DND-41 (cell line): ENCODE results near the gene MCM3.

Source experiments
- ATAC-seq: fragments of 200-7000 bp; cut with Tn5 transposase; 3 replicates; pipeline ENCODE4 v1.9.1; 2021; ENCODE audit warnings: low read depth; ENCODE audit not compliant: insufficient read depth
- DNase-seq: peaks from one replicate; pipeline ENCODE4 v3.0.0-alpha.2; 2020
- H2AFZ ChIP-seq: 2 replicates; pipeline ENCODE4 v1.6.0; 2012; ENCODE audit warnings: low read depth, low read length
- H3K27ac ChIP-seq: 2 replicates; pipeline ENCODE4 v1.5.1; 2012; ENCODE audit warnings: low read length, inconsistent platforms
- H3K27me3 ChIP-seq: fragments of 200-600 bp; sonication (generic); 2 replicates; pipeline ENCODE4 v1.6.0; 2012; ENCODE audit warnings: low read length, mild to moderate bottlenecking, inconsistent platforms; ENCODE audit not compliant: insufficient read depth, poor library complexity
- H3K36me3 ChIP-seq: 2 replicates; pipeline ENCODE4 v1.5.1; 2012; ENCODE audit warnings: low read length, inconsistent platforms; ENCODE audit not compliant: insufficient read depth
- H3K4me1 ChIP-seq: 2 replicates; pipeline ENCODE4 v1.5.1; 2012; ENCODE audit warnings: mild to moderate bottlenecking, low read length; ENCODE audit not compliant: insufficient read depth
- H3K4me2 ChIP-seq: 2 replicates; pipeline ENCODE4 v1.6.0; 2012; ENCODE audit warnings: mild to moderate bottlenecking, moderate library complexity, low read length, inconsistent platforms; ENCODE audit not compliant: insufficient read depth
- H3K4me3 ChIP-seq, 2 experiments: fragments of 200-600 bp in 1 of 2; shearing (Covaris generic) in 1 of 2; 2 replicates each; pipeline ENCODE4 v1.5.1; 2012 to 2016; ENCODE audit warnings: inconsistent platforms in 2 of 2, low read length in 2 of 2, mild to moderate bottlenecking in 2 of 2, low read depth in 1 of 2, moderate library complexity in 1 of 2
- H3K79me2 ChIP-seq: 2 replicates; pipeline ENCODE4 v1.6.0; 2012; ENCODE audit warnings: low read length, inconsistent platforms; ENCODE audit not compliant: insufficient read depth
- H3K9ac ChIP-seq: 2 replicates; pipeline ENCODE4 v1.6.0; 2012; ENCODE audit warnings: low read depth, mild to moderate bottlenecking, inconsistent platforms, low read length, moderate library complexity
- H3K9me3 ChIP-seq: 2 replicates; pipeline ENCODE4 v1.5.1; 2012; ENCODE audit warnings: low read length, moderate library complexity, mild to moderate bottlenecking, inconsistent platforms; ENCODE audit not compliant: insufficient read depth, severe bottlenecking
- H4K20me1 ChIP-seq: 2 replicates; pipeline ENCODE4 v1.6.0; 2012; ENCODE audit warnings: low read length; ENCODE audit not compliant: insufficient read depth
- EZH2 ChIP-seq: IDR thresholded peaks from 3 replicates; pipeline ENCODE4 v1.6.1; 2012; ENCODE audit warnings: borderline replicate concordance, low read depth, mild to moderate bottlenecking, moderate library complexity, low read length, inconsistent platforms; ENCODE audit not compliant: severe bottlenecking
- TF ChIP-seq, protein P1 (sequence below): IDR thresholded peaks from 2 replicates; pipeline ENCODE4 v1.5.1; 2012; ENCODE audit warnings: borderline replicate concordance, low read length, moderate library complexity, mild to moderate bottlenecking; ENCODE audit not compliant: poor library complexity, severe bottlenecking; ENCODE audit errors: extremely low read depth

The MCM3 gene

DNA sequence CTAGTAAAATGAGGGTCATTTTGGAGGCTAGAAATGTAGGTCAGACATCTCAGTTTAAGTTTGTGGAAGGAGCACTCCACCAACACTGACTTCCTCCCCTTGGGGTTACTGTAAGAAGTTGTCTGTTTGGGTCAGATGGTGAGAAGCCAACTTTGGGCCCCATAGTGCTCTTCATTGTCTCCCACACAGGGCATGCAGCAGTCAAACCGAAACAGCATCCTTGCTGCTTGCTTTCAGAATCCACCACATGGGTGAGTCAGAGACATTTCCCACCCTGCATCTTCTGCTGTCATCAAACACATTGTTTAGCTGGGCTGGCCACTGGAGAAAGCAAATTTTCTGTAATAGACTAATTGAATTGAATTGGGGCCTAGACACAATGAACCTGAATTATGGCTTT, 57.0 kb downstream of the MCM3 start:
- H3K36me3 ChIP-seq = no peaks in the 10 kb centered on the region
- H2AFZ ChIP-seq = 0 out of 2 replicates have a peak overlapping the region, but pooled peaks have one; percentile 10
- no peak overlapping the region for H3K4me2 ChIP-seq
- H3K4me3 ChIP-seq = no peak overlapping the region
- H4K20me1 ChIP-seq = no peaks in the 10 kb centered on the region
- DNase-seq (peak; percentile 13), ATAC-seq (peak; percentile 75)
- TF ChIP-seq EZH2 = no peak
- TF ChIP-seq, protein P1, sequence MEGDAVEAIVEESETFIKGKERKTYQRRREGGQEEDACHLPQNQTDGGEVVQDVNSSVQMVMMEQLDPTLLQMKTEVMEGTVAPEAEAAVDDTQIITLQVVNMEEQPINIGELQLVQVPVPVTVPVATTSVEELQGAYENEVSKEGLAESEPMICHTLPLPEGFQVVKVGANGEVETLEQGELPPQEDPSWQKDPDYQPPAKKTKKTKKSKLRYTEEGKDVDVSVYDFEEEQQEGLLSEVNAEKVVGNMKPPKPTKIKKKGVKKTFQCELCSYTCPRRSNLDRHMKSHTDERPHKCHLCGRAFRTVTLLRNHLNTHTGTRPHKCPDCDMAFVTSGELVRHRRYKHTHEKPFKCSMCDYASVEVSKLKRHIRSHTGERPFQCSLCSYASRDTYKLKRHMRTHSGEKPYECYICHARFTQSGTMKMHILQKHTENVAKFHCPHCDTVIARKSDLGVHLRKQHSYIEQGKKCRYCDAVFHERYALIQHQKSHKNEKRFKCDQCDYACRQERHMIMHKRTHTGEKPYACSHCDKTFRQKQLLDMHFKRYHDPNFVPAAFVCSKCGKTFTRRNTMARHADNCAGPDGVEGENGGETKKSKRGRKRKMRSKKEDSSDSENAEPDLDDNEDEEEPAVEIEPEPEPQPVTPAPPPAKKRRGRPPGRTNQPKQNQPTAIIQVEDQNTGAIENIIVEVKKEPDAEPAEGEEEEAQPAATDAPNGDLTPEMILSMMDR = no peak
- no peaks in the 10 kb centered on the region for H3K27me3 ChIP-seq
- no peak overlapping the region for H3K27ac ChIP-seq
- H3K4me1 ChIP-seq = peaks cover 15% of the 10 kb centered on the region
- no peak overlapping the region for H3K9ac ChIP-seq
- H3K79me2 ChIP-seq = no peaks in the 10 kb centered on the region
- no peaks in the 10 kb centered on the region for H3K9me3 ChIP-seq

- Histone ChIP-seq H3K9ac (peak overlapping the region; percentile 38), H2AFZ (peak overlapping the region; percentile 14; the same call in 1 of the 2 replicates), H3K9me3 (no peaks in the 10 kb centered on the region), H4K20me1 (no peaks in the 10 kb centered on the region), H3K27ac (peak overlapping the region; percentile 91), H3K79me2 (no peaks in the 10 kb centered on the region), H3K4me2 (peak overlapping the region; percentile 53), H3K4me3 (no peak overlapping the region), H3K27me3 (no peaks in the 10 kb centered on the region), H3K36me3 (no peaks in the 10 kb centered on the region), H3K4me1 (peaks cover 40% of the 10 kb centered on the region)
- DNase-seq = peak; percentile 92
- peak; percentile 100 for ATAC-seq
- TF ChIP-seq, protein P1 = no peak
- no peak for TF ChIP-seq EZH2
These were observed 63.2 kb downstream of the MCM3 start for GRCh38 chr6:52221302-52221701.

DNA sequence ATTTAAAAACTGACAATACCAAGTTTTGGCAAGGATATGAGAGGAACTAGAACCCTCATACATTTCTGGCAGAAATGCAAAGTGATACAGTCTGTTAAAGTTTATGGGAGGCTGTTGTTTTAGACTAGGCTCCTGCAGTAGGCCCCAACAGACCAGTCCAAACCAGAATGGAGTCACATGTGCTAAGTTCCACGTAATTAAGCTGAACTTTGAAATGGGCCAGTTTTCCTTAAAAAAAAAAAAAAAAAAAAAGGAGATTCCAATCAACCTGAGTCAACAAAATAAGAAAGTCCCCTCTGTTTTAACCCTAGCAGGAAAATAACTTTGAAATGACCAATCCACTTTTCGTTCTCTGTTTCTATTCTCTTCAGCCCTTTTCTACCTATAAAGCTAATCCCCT, 66.8 kb downstream of the MCM3 start:
- H4K20me1 ChIP-seq = no peaks in the 10 kb centered on the region
- H2AFZ ChIP-seq = no peak overlapping the region
- no peaks in the 10 kb centered on the region for H3K27me3 ChIP-seq
- H3K79me2 ChIP-seq = no peaks in the 10 kb centered on the region
- H3K27ac ChIP-seq = no peak overlapping the region
- no peak overlapping the region for H3K9ac ChIP-seq
- H3K9me3 ChIP-seq = no peaks in the 10 kb centered on the region
- ATAC-seq (no peak), DNase-seq (no peak)
- no peak overlapping the region for H3K4me2 ChIP-seq
- peaks cover 35% of the 10 kb centered on the region for H3K4me1 ChIP-seq
- no peak overlapping the region for H3K4me3 ChIP-seq
- H3K36me3 ChIP-seq = no peaks in the 10 kb centered on the region
- TF ChIP-seq, protein P1 = no peak
- TF ChIP-seq EZH2 = no peak

GRCh38 chr6:52216932-52217575, 67.5 kb downstream of the MCM3 start:
- Histone ChIP-seq H3K27me3 (no peaks in the 10 kb centered on the region), H2AFZ (no peak overlapping the region), H3K9me3 (no peaks in the 10 kb centered on the region), H3K4me3 (no peak overlapping the region), H3K9ac (no peak overlapping the region), H3K36me3 (no peaks in the 10 kb centered on the region), H4K20me1 (no peaks in the 10 kb centered on the region), H3K4me2 (no peak overlapping the region), H3K27ac (no peak overlapping the region), H3K79me2 (no peaks in the 10 kb centered on the region), H3K4me1 (peaks cover 33% of the 10 kb centered on the region)
- no peak for TF ChIP-seq EZH2
- TF ChIP-seq, protein P1 = no peak
- ATAC-seq = no peak
- DNase-seq = no peak
